Fibroblast of lung (primary cell): ENCODE measurements around the gene NRGN.

ENCODE experiments used
- CTCF ChIP-seq, 2 donors: IDR thresholded peaks in 1 of 2; conservative IDR thresholded peaks in 1 of 2; 1 replicate in 1 of 2; 2 replicates in 1 of 2; pipeline ENCODE4 v1.5.1; 2011 to 2012; ENCODE audit warnings: low read length in 2 of 2, control low read depth in 1 of 2, inconsistent platforms in 1 of 2, low read depth in 1 of 2, mild to moderate bottlenecking in 1 of 2
- EZH2 ChIP-seq: IDR thresholded peaks from 2 replicates; pipeline ENCODE4 v1.5.1; 2012; ENCODE audit warnings: low read length, control low read depth, mild to moderate bottlenecking; ENCODE audit errors: missing control alignments

GRCh38 chr11:124740277-124740882 lies 638 bp downstream of the NRGN start:
- TF ChIP-seq CTCF (conservative IDR thresholded peaks at IDR 0.05 in 1 of 2, IDR thresholded peaks at IDR 0.05 in 1 of 2; ENCODE audit: low read depth in 1 of 2, low read length in 2 of 2), result peak; percentile 48 to 53
- TF ChIP-seq EZH2, result no peak
